GM23338 (cell line): ENCODE results near the gene SHB. TPM values are rescaled to one million over a fixed set of nuclear protein-coding genes. Genes with fewer than 3 reads are reported as not detected.

Source experiments
- EZH2phosphoT487 ChIP-seq: fragments of 200-600 bp; sonication (generic); IDR thresholded peaks from one replicate; pipeline ENCODE4 v1.8.1; 2018; ENCODE audit warnings: antibody characterized with exemption; ENCODE audit not compliant: unreplicated experiment
- JUNB ChIP-seq: IDR thresholded peaks from one replicate; pipeline ENCODE4 v1.6.1; 2016; ENCODE audit warnings: antibody characterized with exemption; ENCODE audit not compliant: unreplicated experiment
- NANOG ChIP-seq: IDR thresholded peaks from 2 replicates; pipeline ENCODE4 v1.6.1; 2016; ENCODE audit warnings: antibody characterized with exemption, borderline replicate concordance
- polyA plus RNA-seq: library from polyadenylated mRNA; unstranded; fragments of >200 nt; fragmentation: Nextera tagmentation; extraction: Ambion mirVana; gene quantifications from 2 replicates; pipeline ENCODE4 v1.2.1, GENCODE V29; 2016
- total RNA-seq: library from RNA; depleted of rRNA; stranded (reverse); fragments of >200 nt; shearing (Covaris generic); gene quantifications from 2 replicates; pipeline ENCODE4 v1.2.3, GENCODE V29; 2014
- TF ChIP-seq, protein P1 (sequence below): fragments of 250-450 bp; sonication (Bioruptor Pico); IDR thresholded peaks from 2 replicates; pipeline ENCODE4 v1.5.0; 2020; ENCODE audit warnings: mild to moderate bottlenecking, moderate library complexity
- TF ChIP-seq, protein P2 (sequence below): IDR thresholded peaks from one replicate; pipeline ENCODE4 v1.6.1; 2018; ENCODE audit warnings: antibody characterized with exemption; ENCODE audit not compliant: unreplicated experiment

SHB gene
- total and polyA plus RNA-seq, 2 experiments from 2014 or later = 1.5 to 14.0 TPM

DNA sequence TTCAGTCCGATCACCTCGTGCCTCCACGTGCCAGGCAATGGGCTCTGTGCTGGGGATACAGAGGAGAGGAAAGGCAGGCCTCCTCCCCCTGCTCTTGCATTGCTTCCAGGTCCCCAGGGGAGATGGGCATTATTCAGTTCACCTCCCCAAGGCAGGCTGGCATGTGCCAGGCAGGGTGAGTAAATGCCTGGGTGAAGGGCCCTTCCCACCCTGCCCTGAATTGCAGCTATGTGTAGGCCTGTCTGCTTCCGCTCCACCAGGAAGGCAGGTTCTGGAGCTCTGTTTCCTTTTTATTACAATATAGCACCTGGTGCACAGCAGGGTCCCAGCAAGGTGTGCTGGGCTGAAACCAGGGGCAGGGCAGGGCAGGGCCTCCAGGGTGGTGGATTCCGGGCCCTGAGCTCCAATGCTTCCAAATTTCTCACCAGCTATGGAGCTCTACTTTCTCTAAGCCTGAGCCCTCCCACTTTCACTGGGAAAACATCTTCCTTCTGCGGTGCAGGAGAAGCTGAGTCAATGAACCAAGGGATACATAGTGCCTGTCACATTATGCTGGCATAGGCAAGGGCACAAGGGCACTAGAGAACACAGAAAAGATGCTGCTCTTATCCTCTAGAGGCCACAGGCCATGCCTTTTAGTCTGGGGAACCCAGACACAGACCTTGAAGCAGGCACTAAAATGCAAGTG is 42.0 kb downstream of the SHB start (continued):
- TF ChIP-seq, protein P1, sequence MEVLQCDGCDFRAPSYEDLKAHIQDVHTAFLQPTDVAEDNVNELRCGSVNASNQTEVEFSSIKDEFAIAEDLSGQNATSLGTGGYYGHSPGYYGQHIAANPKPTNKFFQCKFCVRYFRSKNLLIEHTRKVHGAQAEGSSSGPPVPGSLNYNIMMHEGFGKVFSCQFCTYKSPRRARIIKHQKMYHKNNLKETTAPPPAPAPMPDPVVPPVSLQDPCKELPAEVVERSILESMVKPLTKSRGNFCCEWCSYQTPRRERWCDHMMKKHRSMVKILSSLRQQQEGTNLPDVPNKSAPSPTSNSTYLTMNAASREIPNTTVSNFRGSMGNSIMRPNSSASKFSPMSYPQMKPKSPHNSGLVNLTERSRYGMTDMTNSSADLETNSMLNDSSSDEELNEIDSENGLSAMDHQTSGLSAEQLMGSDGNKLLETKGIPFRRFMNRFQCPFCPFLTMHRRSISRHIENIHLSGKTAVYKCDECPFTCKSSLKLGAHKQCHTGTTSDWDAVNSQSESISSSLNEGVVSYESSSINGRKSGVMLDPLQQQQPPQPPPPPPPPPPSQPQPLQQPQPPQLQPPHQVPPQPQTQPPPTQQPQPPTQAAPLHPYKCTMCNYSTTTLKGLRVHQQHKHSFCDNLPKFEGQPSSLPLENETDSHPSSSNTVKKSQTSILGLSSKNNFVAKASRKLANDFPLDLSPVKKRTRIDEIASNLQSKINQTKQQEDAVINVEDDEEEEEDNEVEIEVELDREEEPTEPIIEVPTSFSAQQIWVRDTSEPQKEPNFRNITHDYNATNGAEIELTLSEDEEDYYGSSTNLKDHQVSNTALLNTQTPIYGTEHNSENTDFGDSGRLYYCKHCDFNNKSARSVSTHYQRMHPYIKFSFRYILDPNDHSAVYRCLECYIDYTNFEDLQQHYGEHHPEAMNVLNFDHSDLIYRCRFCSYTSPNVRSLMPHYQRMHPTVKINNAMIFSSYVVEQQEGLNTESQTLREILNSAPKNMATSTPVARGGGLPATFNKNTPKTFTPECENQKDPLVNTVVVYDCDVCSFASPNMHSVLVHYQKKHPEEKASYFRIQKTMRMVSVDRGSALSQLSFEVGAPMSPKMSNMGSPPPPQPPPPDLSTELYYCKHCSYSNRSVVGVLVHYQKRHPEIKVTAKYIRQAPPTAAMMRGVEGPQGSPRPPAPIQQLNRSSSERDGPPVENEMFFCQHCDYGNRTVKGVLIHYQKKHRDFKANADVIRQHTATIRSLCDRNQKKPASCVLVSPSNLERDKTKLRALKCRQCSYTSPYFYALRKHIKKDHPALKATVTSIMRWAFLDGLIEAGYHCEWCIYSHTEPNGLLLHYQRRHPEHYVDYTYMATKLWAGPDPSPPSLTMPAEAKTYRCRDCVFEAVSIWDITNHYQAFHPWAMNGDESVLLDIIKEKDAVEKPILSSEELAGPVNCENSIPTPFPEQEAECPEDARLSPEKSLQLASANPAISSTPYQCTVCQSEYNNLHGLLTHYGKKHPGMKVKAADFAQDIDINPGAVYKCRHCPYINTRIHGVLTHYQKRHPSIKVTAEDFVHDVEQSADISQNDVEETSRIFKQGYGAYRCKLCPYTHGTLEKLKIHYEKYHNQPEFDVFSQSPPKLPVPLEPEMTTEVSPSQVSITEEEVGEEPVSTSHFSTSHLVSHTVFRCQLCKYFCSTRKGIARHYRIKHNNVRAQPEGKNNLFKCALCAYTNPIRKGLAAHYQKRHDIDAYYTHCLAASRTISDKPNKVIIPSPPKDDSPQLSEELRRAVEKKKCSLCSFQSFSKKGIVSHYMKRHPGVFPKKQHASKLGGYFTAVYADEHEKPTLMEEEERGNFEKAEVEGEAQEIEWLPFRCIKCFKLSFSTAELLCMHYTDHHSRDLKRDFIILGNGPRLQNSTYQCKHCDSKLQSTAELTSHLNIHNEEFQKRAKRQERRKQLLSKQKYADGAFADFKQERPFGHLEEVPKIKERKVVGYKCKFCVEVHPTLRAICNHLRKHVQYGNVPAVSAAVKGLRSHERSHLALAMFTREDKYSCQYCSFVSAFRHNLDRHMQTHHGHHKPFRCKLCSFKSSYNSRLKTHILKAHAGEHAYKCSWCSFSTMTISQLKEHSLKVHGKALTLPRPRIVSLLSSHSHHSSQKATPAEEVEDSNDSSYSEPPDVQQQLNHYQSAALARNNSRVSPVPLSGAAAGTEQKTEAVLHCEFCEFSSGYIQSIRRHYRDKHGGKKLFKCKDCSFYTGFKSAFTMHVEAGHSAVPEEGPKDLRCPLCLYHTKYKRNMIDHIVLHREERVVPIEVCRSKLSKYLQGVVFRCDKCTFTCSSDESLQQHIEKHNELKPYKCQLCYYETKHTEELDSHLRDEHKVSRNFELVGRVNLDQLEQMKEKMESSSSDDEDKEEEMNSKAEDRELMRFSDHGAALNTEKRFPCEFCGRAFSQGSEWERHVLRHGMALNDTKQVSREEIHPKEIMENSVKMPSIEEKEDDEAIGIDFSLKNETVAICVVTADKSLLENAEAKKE (CRISPR knock-in tag) = no peak
- TF ChIP-seq NANOG = no peak
- no peak for TF ChIP-seq JUNB
- TF ChIP-seq, protein P2, sequence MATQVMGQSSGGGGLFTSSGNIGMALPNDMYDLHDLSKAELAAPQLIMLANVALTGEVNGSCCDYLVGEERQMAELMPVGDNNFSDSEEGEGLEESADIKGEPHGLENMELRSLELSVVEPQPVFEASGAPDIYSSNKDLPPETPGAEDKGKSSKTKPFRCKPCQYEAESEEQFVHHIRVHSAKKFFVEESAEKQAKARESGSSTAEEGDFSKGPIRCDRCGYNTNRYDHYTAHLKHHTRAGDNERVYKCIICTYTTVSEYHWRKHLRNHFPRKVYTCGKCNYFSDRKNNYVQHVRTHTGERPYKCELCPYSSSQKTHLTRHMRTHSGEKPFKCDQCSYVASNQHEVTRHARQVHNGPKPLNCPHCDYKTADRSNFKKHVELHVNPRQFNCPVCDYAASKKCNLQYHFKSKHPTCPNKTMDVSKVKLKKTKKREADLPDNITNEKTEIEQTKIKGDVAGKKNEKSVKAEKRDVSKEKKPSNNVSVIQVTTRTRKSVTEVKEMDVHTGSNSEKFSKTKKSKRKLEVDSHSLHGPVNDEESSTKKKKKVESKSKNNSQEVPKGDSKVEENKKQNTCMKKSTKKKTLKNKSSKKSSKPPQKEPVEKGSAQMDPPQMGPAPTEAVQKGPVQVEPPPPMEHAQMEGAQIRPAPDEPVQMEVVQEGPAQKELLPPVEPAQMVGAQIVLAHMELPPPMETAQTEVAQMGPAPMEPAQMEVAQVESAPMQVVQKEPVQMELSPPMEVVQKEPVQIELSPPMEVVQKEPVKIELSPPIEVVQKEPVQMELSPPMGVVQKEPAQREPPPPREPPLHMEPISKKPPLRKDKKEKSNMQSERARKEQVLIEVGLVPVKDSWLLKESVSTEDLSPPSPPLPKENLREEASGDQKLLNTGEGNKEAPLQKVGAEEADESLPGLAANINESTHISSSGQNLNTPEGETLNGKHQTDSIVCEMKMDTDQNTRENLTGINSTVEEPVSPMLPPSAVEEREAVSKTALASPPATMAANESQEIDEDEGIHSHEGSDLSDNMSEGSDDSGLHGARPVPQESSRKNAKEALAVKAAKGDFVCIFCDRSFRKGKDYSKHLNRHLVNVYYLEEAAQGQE = no peak
- no peak for TF ChIP-seq EZH2phosphoT487
